PFSK-1 (cell line): ENCODE measurements around the gene HSD17B14.

ENCODE experiments used
- FOXP2 ChIP-seq: optimal IDR thresholded peaks from 2 replicates; pipeline ENCODE3; 2011; ENCODE audit warnings: borderline replicate concordance, control low read depth, inconsistent platforms; ENCODE audit not compliant: insufficient read depth; ENCODE audit errors: extremely low read length, extremely low read depth
- POLR2AphosphoS5 ChIP-seq: IDR thresholded peaks from 2 replicates; pipeline ENCODE4 v1.6.1; 2012; ENCODE audit warnings: low read depth, mild to moderate bottlenecking, control low read depth, low read length, moderate library complexity
- REST ChIP-seq, 2 experiments: IDR thresholded peaks; 2 replicates each; pipeline versions ENCODE4 v1.6.1 to v1.8.0; 2011 to 2012; ENCODE audit warnings: low read depth in 2 of 2, low read length in 2 of 2, control low read depth in 1 of 2, inconsistent platforms in 1 of 2, mild to moderate bottlenecking in 1 of 2, moderate library complexity in 1 of 2; ENCODE audit not compliant: insufficient read depth in 1 of 2
- SIN3A ChIP-seq: IDR thresholded peaks from 2 replicates; pipeline ENCODE4 v1.6.1; 2012; ENCODE audit warnings: mild to moderate bottlenecking, low read length, moderate library complexity, borderline replicate concordance; ENCODE audit not compliant: insufficient read depth
- TAF1 ChIP-seq: IDR thresholded peaks from 2 replicates; pipeline ENCODE4 v1.6.1; 2012; ENCODE audit warnings: low read length, control low read depth, borderline replicate concordance; ENCODE audit not compliant: insufficient read depth

Gene HSD17B14

GRCh38 chr19:48806518-48806817 is 29.8 kb downstream of the HSD17B14 start:
- no peak for TF ChIP-seq POLR2AphosphoS5
- TF ChIP-seq FOXP2, result no peak
- TF ChIP-seq SIN3A, result no peak
- no peak for TF ChIP-seq REST (IDR thresholded peaks at IDR 0.05; ENCODE audit: insufficient read depth in 1 of 2, low read depth in 2 of 2, low read length in 2 of 2)
- TF ChIP-seq TAF1, result no peak

DNA sequence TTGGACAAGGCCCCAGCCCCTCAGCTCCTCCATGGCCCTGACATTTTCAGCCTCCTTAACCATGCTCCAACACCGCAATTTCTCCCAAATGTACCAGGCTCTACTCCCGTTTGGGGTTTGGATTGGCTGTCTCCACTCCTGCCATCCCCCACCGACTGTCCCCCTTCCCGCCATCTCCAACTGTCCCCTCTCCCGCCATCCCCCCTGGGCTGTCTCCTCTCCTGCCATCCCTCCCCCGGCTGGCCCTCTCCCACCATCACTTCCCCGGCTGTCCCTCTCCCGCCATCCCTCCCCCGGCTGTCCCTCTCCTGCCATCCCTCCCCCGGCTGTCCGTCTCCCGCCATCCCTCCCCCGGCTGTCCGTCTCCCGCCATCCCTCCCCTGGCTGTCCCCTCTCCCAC is 30.8 kb downstream of the HSD17B14 start:
- no peak for TF ChIP-seq POLR2AphosphoS5
- no peak for TF ChIP-seq SIN3A
- TF ChIP-seq REST (IDR thresholded peaks at IDR 0.05; ENCODE audit: insufficient read depth in 1 of 2, low read depth in 2 of 2, low read length in 2 of 2), result no peak
- TF ChIP-seq TAF1, result no peak
- no peak for TF ChIP-seq FOXP2

GRCh38 chr19:48804496-48804895 is 31.8 kb downstream of the HSD17B14 start:
- TF ChIP-seq POLR2AphosphoS5 (no peak), FOXP2 (no peak), REST (IDR thresholded peaks at IDR 0.05; ENCODE audit: insufficient read depth in 1 of 2, low read depth in 2 of 2, low read length in 2 of 2) (no peak), TAF1 (no peak), SIN3A (no peak)

DNA sequence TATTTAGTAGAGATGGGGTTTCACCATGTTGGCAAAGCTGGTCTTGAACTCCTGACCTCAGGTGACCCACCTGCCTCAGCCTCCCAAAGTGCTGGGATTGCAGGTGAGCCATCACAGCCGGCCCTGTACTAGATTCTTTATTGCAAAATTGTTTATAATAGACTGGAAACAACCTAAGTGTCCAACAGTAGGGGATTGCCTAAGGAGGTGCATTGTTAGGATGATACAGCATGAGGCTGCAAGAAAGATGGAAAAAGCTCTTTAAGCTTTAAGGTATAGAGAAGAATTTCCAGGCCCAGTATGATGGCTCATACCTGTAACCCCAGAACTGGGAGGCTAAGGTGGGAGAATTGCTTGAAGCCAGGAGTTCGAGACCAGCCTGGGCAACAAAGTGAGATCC is 33.7 kb downstream of the HSD17B14 start:
- TF ChIP-seq REST (IDR thresholded peaks at IDR 0.05; ENCODE audit: insufficient read depth in 1 of 2, low read depth in 2 of 2, low read length in 2 of 2) (no peak), SIN3A (no peak), POLR2AphosphoS5 (no peak)

GRCh38 chr19:48799358-48800300 is 36.7 kb downstream of the HSD17B14 start:
- TF ChIP-seq TAF1, result no peak
- TF ChIP-seq SIN3A, result no peak
- TF ChIP-seq POLR2AphosphoS5, result no peak
- TF ChIP-seq FOXP2, result no peak
- no peak for TF ChIP-seq REST (IDR thresholded peaks at IDR 0.05; ENCODE audit: insufficient read depth in 1 of 2, low read depth in 2 of 2, low read length in 2 of 2)
